LNCaP clone FGC (cell line): ENCODE results near the gene MARK3.
A peak's percentile ranks its signal among the peaks of the same experiment; 100 is the strongest.

Experiments used
- DNase-seq: peaks from one replicate; pipeline ENCODE4 v3.0.0-alpha.2; 2011; ENCODE audit warnings: low read depth
- H3K4me3 ChIP-seq: 2 replicates; pipeline ENCODE4 v1.5.1; 2011; ENCODE audit warnings: mild to moderate bottlenecking, low read depth, low read length, control low read depth
- TF ChIP-seq, protein P1 (sequence below): IDR thresholded peaks from 2 replicates; pipeline ENCODE4 v1.5.1; 2012; ENCODE audit warnings: mild to moderate bottlenecking; ENCODE audit not compliant: control insufficient read depth, insufficient read depth; ENCODE audit errors: extremely low read depth

Gene MARK3

DNA sequence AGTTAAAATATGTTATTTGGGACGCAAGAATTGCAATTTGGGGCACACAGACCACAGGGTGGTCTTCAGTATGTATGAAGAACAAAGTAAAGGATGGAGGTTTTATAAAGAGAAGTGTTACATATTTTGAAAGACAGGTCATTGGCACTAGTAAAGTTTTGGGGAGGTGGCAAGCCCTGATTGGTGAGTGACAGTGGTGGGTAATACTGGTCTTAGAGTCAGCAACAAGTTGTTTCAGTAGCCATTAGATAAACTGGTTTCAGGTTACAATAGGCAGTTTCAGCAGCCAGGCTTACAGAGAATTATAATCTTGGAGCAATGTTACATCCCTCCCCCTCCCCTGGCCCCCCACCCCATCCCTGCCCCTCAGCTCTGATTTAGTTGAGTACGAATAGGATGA lies 17.5 kb downstream of the MARK3 start:
- DNase-seq: no peak
- no peak overlapping the region for H3K4me3 ChIP-seq
- TF ChIP-seq, protein P1, sequence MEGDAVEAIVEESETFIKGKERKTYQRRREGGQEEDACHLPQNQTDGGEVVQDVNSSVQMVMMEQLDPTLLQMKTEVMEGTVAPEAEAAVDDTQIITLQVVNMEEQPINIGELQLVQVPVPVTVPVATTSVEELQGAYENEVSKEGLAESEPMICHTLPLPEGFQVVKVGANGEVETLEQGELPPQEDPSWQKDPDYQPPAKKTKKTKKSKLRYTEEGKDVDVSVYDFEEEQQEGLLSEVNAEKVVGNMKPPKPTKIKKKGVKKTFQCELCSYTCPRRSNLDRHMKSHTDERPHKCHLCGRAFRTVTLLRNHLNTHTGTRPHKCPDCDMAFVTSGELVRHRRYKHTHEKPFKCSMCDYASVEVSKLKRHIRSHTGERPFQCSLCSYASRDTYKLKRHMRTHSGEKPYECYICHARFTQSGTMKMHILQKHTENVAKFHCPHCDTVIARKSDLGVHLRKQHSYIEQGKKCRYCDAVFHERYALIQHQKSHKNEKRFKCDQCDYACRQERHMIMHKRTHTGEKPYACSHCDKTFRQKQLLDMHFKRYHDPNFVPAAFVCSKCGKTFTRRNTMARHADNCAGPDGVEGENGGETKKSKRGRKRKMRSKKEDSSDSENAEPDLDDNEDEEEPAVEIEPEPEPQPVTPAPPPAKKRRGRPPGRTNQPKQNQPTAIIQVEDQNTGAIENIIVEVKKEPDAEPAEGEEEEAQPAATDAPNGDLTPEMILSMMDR: no peak

DNA sequence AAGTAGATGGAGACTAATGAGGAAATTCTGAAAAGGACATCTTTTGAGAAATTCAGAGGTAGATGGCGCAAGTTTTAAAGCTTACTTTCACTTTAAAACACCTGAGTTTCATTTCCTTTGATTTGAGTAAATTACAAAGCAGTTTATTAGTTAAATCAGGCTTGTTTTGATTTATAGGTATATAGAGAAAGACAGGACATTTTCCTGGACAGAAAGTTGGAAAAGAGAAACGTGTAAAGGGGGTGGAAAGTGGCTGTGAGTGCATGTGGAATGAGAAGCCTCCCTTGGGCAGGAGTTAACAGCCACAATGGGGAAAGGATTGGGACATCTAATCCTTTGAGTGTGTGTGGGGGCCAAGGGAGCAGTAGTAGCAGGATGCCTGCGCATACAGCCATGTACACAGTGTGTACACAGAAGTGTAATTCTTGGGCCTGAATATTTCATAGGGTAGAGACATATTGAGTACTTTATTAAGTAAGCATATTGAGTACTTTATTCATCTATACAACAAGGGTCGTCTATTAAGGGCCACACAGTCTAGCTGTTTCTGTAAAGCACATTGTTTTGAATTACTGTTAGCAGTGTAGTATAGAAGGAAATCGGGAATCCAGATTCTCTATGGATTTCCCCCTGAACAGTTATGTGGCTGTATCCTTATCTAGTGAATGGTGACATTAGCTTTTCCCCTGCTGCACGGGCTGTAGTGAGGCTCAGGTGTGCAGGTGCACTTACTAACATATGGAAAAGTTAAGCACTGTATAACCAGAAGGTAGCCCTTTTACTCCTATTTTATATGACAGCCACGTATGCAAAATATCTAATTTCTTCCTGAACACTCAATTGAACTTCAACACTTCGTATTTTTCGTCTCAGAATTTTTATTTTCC lies 19.1 kb downstream of the MARK3 start:
- DNase-seq: no peak
- TF ChIP-seq, protein P1: no peak
- peak overlapping the region; percentile 33 for H3K4me3 ChIP-seq

DNA sequence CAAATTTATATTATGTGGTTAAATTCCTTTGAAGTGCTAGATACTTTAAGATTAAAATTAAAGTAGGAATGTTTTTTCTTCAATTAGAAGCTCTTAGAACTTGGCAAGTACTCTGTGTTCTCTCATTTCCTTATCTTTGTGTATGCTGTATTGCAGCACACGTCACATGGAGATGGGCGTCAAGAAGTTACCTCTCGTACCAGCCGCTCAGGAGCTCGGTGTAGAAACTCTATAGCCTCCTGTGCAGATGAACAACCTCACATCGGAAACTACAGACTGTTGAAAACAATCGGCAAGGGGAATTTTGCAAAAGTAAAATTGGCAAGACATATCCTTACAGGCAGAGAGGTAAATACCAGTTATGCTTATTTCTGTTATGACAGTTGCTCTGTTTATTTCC lies 19.7 kb downstream of the MARK3 start:
- no peak overlapping the region for H3K4me3 ChIP-seq
- TF ChIP-seq, protein P1: no peak
- peak; percentile 52 for DNase-seq

DNA sequence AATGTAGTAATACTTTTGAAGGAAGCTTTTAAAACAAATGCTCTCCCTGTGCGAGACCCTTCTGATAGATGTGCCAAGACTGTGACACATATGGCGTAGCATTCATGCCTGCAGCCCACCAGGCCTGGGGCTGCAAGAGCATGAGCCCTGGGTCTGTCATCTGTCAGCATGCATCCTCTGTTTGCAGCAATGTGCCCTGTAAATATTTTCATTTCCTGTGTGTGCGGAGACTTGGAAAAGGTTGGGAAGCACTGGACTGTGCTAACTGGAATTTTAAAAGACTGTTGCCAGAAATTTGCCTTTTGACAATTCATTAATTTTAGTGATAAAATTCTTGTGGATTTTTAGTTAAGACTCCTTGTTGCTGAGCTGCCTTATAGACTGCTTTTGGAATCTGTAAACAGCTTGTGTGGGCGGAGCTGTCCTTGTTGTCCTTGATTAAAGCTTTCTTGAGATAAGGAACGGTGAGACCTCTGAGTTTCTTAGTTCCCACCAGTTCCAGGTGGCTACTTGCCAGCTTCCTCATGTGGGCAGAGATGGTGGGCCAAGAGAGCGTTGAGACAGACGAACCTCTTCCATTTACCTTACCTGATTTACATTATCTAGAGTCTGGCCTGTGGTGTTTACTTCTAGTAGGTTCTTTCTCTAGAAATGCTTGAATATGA lies 23.4 kb downstream of the MARK3 start:
- TF ChIP-seq, protein P1: no peak
- peak; percentile 51 for DNase-seq
- H3K4me3 ChIP-seq: no peak overlapping the region

DNA sequence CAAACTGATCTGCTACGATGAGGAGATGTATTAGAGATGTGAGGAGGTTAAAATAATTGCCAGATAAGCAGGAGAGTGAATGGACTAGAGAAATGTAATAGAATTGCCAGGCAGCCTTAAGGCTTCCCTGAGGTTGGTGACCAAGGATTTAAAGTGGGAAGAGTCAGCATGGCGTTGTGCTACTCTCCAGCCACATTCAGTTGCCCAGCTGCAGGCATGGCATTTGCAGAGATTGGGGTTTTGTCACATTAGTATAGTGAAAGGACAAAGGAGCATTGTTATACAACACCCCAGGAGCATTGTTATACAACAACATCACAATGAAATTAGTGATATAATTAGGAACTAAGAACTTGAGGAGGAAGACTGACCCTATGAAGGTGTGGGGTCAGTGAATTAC lies 31.7 kb downstream of the MARK3 start:
- TF ChIP-seq, protein P1: no peak
- no peak overlapping the region for H3K4me3 ChIP-seq
- no peak for DNase-seq

DNA sequence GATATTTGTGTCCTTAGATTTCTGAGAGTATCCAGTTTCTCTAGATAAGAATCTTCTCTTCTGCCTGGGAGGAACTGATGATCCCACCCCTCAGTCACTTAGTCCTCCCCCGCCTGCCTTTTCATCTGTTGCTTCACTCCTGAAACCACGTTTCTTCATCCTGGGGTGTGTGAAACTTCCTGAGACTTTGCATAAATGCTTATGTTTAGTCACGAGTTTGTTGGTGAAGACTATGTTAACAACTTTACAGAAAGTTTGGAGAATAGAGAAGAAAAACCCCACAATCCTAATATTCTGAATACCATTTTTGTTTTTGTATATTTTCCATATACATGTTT lies 33.2 kb downstream of the MARK3 start:
- H3K4me3 ChIP-seq: no peak overlapping the region
- no peak for DNase-seq
- TF ChIP-seq, protein P1: no peak
